HG03469 (cell line): ENCODE measurements around the gene LRP6.
"Not testable (repeated sequence)": the region's sequence is repeated elsewhere in the genome, so short reads cannot be mapped to it uniquely, and the experiment has no call there.

Experiments used
- ATAC-seq: cut with Tn5 transposase; IDR thresholded peaks from one replicate; pipeline ENCODE4 v1.9.1; 2021; ENCODE audit warnings: mild to moderate bottlenecking, moderate library complexity, moderate number of reproducible peaks; ENCODE audit not compliant: unreplicated experiment

Gene LRP6

GRCh38 chr12:12182703-12183365 lies 84.0 kb downstream of the LRP6 start:
- ATAC-seq: no peak

GRCh38 chr12:12181511-12181910 lies 85.3 kb downstream of the LRP6 start:
- ATAC-seq: no peak

- no peak for ATAC-seq
Observed at GRCh38 chr12:12180575-12180974, 86.3 kb downstream of the LRP6 start.

- no peak for ATAC-seq
Observed at GRCh38 chr12:12180136-12180535, 86.7 kb downstream of the LRP6 start.

- ATAC-seq: no peak
Observed at GRCh38 chr12:12178559-12178958, 88.3 kb downstream of the LRP6 start.

- no peak for ATAC-seq
Observed at GRCh38 chr12:12176402-12176801, 90.4 kb downstream of the LRP6 start.

GRCh38 chr12:12171991-12172511 lies 94.8 kb downstream of the LRP6 start:
- ATAC-seq: peak; percentile 68

- ATAC-seq: no peak
Observed at GRCh38 chr12:12167847-12168246, 99.0 kb downstream of the LRP6 start.

GRCh38 chr12:12166751-12167150 lies 100.1 kb downstream of the LRP6 start:
- ATAC-seq: no peak

- no peak for ATAC-seq
Observed at GRCh38 chr12:12159988-12160387, 106.9 kb downstream of the LRP6 start.

- ATAC-seq: no peak
Observed at GRCh38 chr12:12158858-12159257, 108.0 kb downstream of the LRP6 start.

- no peak for ATAC-seq
Observed at GRCh38 chr12:12157424-12157823, 109.4 kb downstream of the LRP6 start.

- no peak for ATAC-seq
Observed at GRCh38 chr12:12156828-12157227, 110.0 kb downstream of the LRP6 start.

GRCh38 chr12:12156116-12156515 lies 110.7 kb downstream of the LRP6 start:
- no peak for ATAC-seq

GRCh38 chr12:12153596-12153995 lies 113.2 kb downstream of the LRP6 start:
- ATAC-seq: no peak

GRCh38 chr12:12147111-12147510 lies 119.7 kb downstream of the LRP6 start:
- ATAC-seq: no peak

- not testable (repeated sequence) for ATAC-seq
Observed at GRCh38 chr12:12144531-12144930, 122.3 kb downstream of the LRP6 start.

- ATAC-seq: no peak
Observed at GRCh38 chr12:12141000-12141399, 125.8 kb downstream of the LRP6 start.

- ATAC-seq: no peak
Observed at GRCh38 chr12:12138203-12139154, 128.4 kb downstream of the LRP6 start.

GRCh38 chr12:12133785-12134184 lies 133.1 kb downstream of the LRP6 start:
- no peak for ATAC-seq

- ATAC-seq: no peak
Observed at GRCh38 chr12:12133259-12133658, 133.6 kb downstream of the LRP6 start.

- no peak for ATAC-seq
Observed at GRCh38 chr12:12128670-12129069, 138.2 kb downstream of the LRP6 start.
